H9 (cell line): ENCODE data around the gene WFDC1. TPM values are rescaled to one million over a fixed set of nuclear protein-coding genes. Genes with fewer than 3 reads are reported as not detected.

Experiments
- DNase-seq: peaks from one replicate; pipeline ENCODE4 v3.0.0-alpha.2; 2017
- H2AFZ ChIP-seq: one replicate; pipeline ENCODE4 v1.6.1; 2013; ENCODE audit warnings: mild to moderate bottlenecking, low read length, control low read depth, moderate library complexity
- H2AK5ac ChIP-seq: 2 replicates; pipeline ENCODE4 v1.6.1; 2013; ENCODE audit warnings: low read length, control low read depth, mixed read lengths; ENCODE audit not compliant: insufficient read length
- H2BK120ac ChIP-seq: one replicate; pipeline ENCODE4 v1.6.1; 2013; ENCODE audit warnings: low read depth, mild to moderate bottlenecking, low read length, control low read depth, inconsistent platforms; ENCODE audit not compliant: poor library complexity, severe bottlenecking
- H2BK12ac ChIP-seq: 2 replicates; pipeline ENCODE4 v1.6.1; 2013; ENCODE audit warnings: low read length, control low read depth, mixed read lengths, low read depth; ENCODE audit not compliant: insufficient read length
- H2BK15ac ChIP-seq: 2 replicates; pipeline ENCODE4 v1.6.1; 2013; ENCODE audit warnings: low read depth, low read length, control low read depth
- H2BK20ac ChIP-seq: one replicate; pipeline ENCODE4 v1.6.1; 2013; ENCODE audit warnings: low read depth, mild to moderate bottlenecking, low read length, control low read depth, inconsistent platforms; ENCODE audit not compliant: poor library complexity, severe bottlenecking
- H2BK5ac ChIP-seq: 2 replicates; pipeline ENCODE4 v1.6.1; 2013; ENCODE audit warnings: low read length, control low read depth, mixed read lengths; ENCODE audit not compliant: insufficient read length
- H3K14ac ChIP-seq: 2 replicates; pipeline ENCODE4 v1.6.1; 2013; ENCODE audit warnings: low read length, control low read depth; ENCODE audit not compliant: insufficient read depth
- H3K18ac ChIP-seq: 2 replicates; pipeline ENCODE4 v1.6.1; 2013; ENCODE audit warnings: low read depth, mild to moderate bottlenecking, mixed read lengths, low read length, control low read depth; ENCODE audit not compliant: insufficient read length
- H3K23ac ChIP-seq: 2 replicates; pipeline ENCODE4 v1.6.1; 2013; ENCODE audit warnings: low read length, control low read depth, mixed read lengths, low read depth; ENCODE audit not compliant: insufficient read length
- H3K23me2 ChIP-seq: 2 replicates; pipeline ENCODE4 v1.6.1; 2013; ENCODE audit warnings: low read depth, mild to moderate bottlenecking, mixed read lengths, low read length, control low read depth; ENCODE audit not compliant: insufficient read length, poor library complexity, severe bottlenecking
- H3K27ac ChIP-seq: 2 replicates; pipeline ENCODE4 v1.5.1; 2013; ENCODE audit warnings: low read length, control low read depth, mixed read lengths, low read depth; ENCODE audit not compliant: insufficient read length
- H3K27me3 ChIP-seq: 2 replicates; pipeline ENCODE4 v1.6.1; 2013; ENCODE audit warnings: low read length, control low read depth, inconsistent platforms; ENCODE audit not compliant: insufficient read depth
- H3K4ac ChIP-seq: 2 replicates; pipeline ENCODE4 v1.6.1; 2013; ENCODE audit warnings: low read depth, mild to moderate bottlenecking, control low read depth, inconsistent platforms, low read length, moderate library complexity
- H3K4me1 ChIP-seq: 2 replicates; pipeline ENCODE4 v1.6.1; 2013; ENCODE audit warnings: low read length, control low read depth, inconsistent platforms; ENCODE audit not compliant: insufficient read depth
- H3K4me2 ChIP-seq: 2 replicates; pipeline ENCODE4 v1.6.1; 2013; ENCODE audit warnings: low read length, control low read depth, mixed read lengths; ENCODE audit not compliant: insufficient read length, insufficient read depth
- H3K56ac ChIP-seq: 2 replicates; pipeline ENCODE4 v1.6.1; 2013; ENCODE audit warnings: low read depth, mild to moderate bottlenecking, mixed read lengths, low read length, control low read depth; ENCODE audit not compliant: insufficient read length
- H3K79me1 ChIP-seq: 2 replicates; pipeline ENCODE4 v1.6.1; 2013; ENCODE audit warnings: low read depth, mild to moderate bottlenecking, moderate library complexity, low read length, control low read depth, inconsistent platforms; ENCODE audit not compliant: insufficient read depth, poor library complexity, severe bottlenecking
- H3K79me2 ChIP-seq: 2 replicates; pipeline ENCODE4 v1.6.1; 2013; ENCODE audit warnings: low read length, control low read depth, inconsistent platforms; ENCODE audit not compliant: insufficient read depth
- H3K9ac ChIP-seq: 2 replicates; pipeline ENCODE4 v1.6.1; 2013; ENCODE audit warnings: low read length, control low read depth, mixed read lengths; ENCODE audit not compliant: insufficient read length; ENCODE audit errors: extremely low read depth
- H3K9me3 ChIP-seq: one replicate; pipeline ENCODE4 v1.6.1; 2013; ENCODE audit warnings: low read depth, low read length, inconsistent platforms; ENCODE audit not compliant: control insufficient read depth
- H3T11ph ChIP-seq: one replicate; pipeline ENCODE4 v1.6.1; 2013; ENCODE audit warnings: mild to moderate bottlenecking, low read length, control low read depth, inconsistent platforms
- H4K20me1 ChIP-seq: one replicate; pipeline ENCODE4 v1.6.1; 2013; ENCODE audit not compliant: control insufficient read depth, insufficient read length, insufficient read depth
- H4K5ac ChIP-seq: 2 replicates; pipeline ENCODE4 v1.6.1; 2013; ENCODE audit warnings: low read depth, mild to moderate bottlenecking, mixed read lengths, low read length, control low read depth; ENCODE audit not compliant: insufficient read length
- H4K8ac ChIP-seq: replicated peaks from 2 replicates; pipeline ENCODE4 v1.6.1; 2013; ENCODE audit warnings: low read length, control low read depth, mixed read lengths, low read depth; ENCODE audit not compliant: insufficient read length
- H4K91ac ChIP-seq: 2 replicates; pipeline ENCODE4 v1.6.1; 2013; ENCODE audit warnings: low read depth, mild to moderate bottlenecking, moderate library complexity, mixed read lengths, low read length, control low read depth; ENCODE audit not compliant: insufficient read length
- H3K27ac Mint-ChIP-seq, 3 experiments: 2 replicates in 2 of 3; 3 replicates in 1 of 3; pipeline ENCODE4 v1.8.0; 2020 to 2021; ENCODE audit warnings: mixed read lengths in 3 of 3, mild to moderate bottlenecking in 1 of 3, moderate library complexity in 1 of 3
- H3K27me3 Mint-ChIP-seq: 2 replicates; pipeline ENCODE4 v1.8.0; 2021; ENCODE audit warnings: low read depth, mild to moderate bottlenecking, moderate library complexity, mixed read lengths
- H3K36me3 Mint-ChIP-seq, 3 experiments: 2 replicates in 2 of 3; 3 replicates in 1 of 3; pipeline ENCODE4 v1.8.0; 2020 to 2021; ENCODE audit warnings: low read depth in 3 of 3, mixed read lengths in 3 of 3; ENCODE audit not compliant: insufficient read depth in 1 of 3
- H3K4me1 Mint-ChIP-seq, 2 experiments: 2 replicates each; pipeline ENCODE4 v1.8.0; 2020; ENCODE audit warnings: mixed read lengths in 2 of 2
- H3K4me3 Mint-ChIP-seq, 2 experiments: 2 replicates in 1 of 2; 3 replicates in 1 of 2; pipeline ENCODE4 v1.8.0; 2020 to 2021; ENCODE audit warnings: mild to moderate bottlenecking in 2 of 2, mixed read lengths in 2 of 2, moderate library complexity in 1 of 2
- H3K9me3 Mint-ChIP-seq, 2 experiments: 2 replicates in 1 of 2; 3 replicates in 1 of 2; pipeline ENCODE4 v1.8.0; 2020; ENCODE audit warnings: mild to moderate bottlenecking in 2 of 2, mixed read lengths in 2 of 2, moderate library complexity in 1 of 2
- WGBS: extraction: QIAGEN DNeasy Blood & Tissue Kit; methylation state at CpG from one replicate; pipeline ENCODE4 v1.1.7; 2013; ENCODE audit warnings: missing lambda C conversion rate, low lambda C conversion rate, mixed read lengths; ENCODE audit not compliant: insufficient read length; ENCODE audit errors: extremely low coverage; 5-methylcytosine and 5-hydroxymethylcytosine counted together
- total RNA-seq: library from RNA; stranded (reverse); gene quantifications from 2 replicates; pipeline ENCODE4 v1.2.1, GENCODE V29; 2021
- TF ChIP-seq, protein P1 (sequence below): fragments of 200-600 bp; sonication (generic); conservative IDR thresholded peaks from 3 replicates; pipeline ENCODE4 v1.8.0; 2021; ENCODE audit warnings: antibody characterized with exemption, mild to moderate bottlenecking

WFDC1 gene
- total RNA-seq, 1 experiment from 2014 or later: 0.24 TPM

DNA sequence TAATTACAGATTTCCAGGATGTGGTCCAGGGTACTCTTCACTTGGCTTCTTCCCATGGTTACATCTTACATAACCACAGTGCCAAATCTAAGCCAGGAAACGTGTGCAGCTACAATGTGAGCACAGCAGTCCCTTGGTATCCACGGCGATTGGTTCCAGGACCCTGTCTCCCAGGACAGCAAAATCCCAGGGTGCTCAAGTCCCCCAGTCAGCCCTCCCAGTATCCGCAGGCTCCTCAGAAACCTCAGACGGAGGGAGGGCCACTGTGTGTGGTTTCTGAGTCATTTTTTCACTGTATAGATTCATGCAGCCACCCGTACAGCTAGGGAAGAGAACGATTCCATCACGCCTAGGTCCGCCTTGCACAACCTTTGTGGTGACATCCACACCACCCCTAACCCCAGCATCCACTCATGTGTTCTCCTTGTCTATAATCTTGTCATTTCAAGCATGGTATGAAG is 62.5 kb downstream of the WFDC1 start:
- Histone ChIP-seq H3K27ac (no peak overlapping the region), H2BK20ac (no peak overlapping the region), H4K91ac (no peak overlapping the region), H2BK15ac (no peak overlapping the region), H3K9ac (no peak overlapping the region), H3K14ac (no peak overlapping the region), H3T11ph (no peak overlapping the region), H4K5ac (no peak overlapping the region), H3K4ac (no peak overlapping the region), H3K79me1 (no peaks in the 10 kb centered on the region), H2BK120ac (no peak overlapping the region), H2AK5ac (no peak overlapping the region), H3K56ac (no peak overlapping the region), H3K79me2 (no peaks in the 10 kb centered on the region), H3K9me3 (no peaks in the 10 kb centered on the region), H3K4me2 (no peak overlapping the region), H2BK12ac (no peak overlapping the region), H3K23ac (no peak overlapping the region), H2BK5ac (no peak overlapping the region), H3K18ac (no peak overlapping the region), H2AFZ (no peak overlapping the region), H4K8ac (no peak overlapping the region), H3K4me1 (no peaks in the 10 kb centered on the region), H3K23me2 (no peaks in the 10 kb centered on the region), H4K20me1 (no peaks in the 10 kb centered on the region), H3K27me3 (no peaks in the 10 kb centered on the region)
- Mint-ChIP-seq H3K27ac (peak overlapping the region in 1 of 3 experiments; percentile 64; a peak in 1 of 7 replicates), H3K27me3 (peaks cover 3% of the 10 kb centered on the region), H3K9me3 (no peaks in the 10 kb centered on the region; a peak in 1 of 5 replicates), H3K36me3 (no peaks in the 10 kb centered on the region), H3K4me1 (peaks cover 21 to 33% of the 10 kb centered on the region in 2 experiments), H3K4me3 (no peak overlapping the region)
- no CpG with 5 or more reads among the region's 9 CpGs for WGBS
- TF ChIP-seq, protein P1, sequence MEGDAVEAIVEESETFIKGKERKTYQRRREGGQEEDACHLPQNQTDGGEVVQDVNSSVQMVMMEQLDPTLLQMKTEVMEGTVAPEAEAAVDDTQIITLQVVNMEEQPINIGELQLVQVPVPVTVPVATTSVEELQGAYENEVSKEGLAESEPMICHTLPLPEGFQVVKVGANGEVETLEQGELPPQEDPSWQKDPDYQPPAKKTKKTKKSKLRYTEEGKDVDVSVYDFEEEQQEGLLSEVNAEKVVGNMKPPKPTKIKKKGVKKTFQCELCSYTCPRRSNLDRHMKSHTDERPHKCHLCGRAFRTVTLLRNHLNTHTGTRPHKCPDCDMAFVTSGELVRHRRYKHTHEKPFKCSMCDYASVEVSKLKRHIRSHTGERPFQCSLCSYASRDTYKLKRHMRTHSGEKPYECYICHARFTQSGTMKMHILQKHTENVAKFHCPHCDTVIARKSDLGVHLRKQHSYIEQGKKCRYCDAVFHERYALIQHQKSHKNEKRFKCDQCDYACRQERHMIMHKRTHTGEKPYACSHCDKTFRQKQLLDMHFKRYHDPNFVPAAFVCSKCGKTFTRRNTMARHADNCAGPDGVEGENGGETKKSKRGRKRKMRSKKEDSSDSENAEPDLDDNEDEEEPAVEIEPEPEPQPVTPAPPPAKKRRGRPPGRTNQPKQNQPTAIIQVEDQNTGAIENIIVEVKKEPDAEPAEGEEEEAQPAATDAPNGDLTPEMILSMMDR: no peak
- no peak for DNase-seq
